HG02885 (cell line): ENCODE results near the gene HMGB1.

Source experiments
- ATAC-seq: cut with Tn5 transposase; IDR thresholded peaks from one replicate; pipeline ENCODE4 v1.9.1; 2021; ENCODE audit warnings: mild to moderate bottlenecking; ENCODE audit not compliant: unreplicated experiment, poor library complexity

HMGB1 gene

GRCh38 chr13:30406779-30407416 lies 58.8 kb downstream of the HMGB1 start:
- no peak for ATAC-seq
